H1 (cell line): ENCODE data around the gene L3MBTL3. TPM values are rescaled to one million over a fixed set of nuclear protein-coding genes. Genes with fewer than 3 reads are reported as not detected.
A peak's percentile ranks its signal among the peaks of the same experiment; 100 is the strongest.

Source experiments
- CTCF ChIA-PET: fragments of 300-600 bp; sonication (Branson Sonifier 250); formaldehyde crosslinking; loops from one replicate; lab custom pipeline; 2021; ENCODE audit not compliant: partially characterized antibody; lab: Charles Lee
- POLR2A ChIA-PET: fragments of 300-600 bp; sonication (Branson Sonifier 250); formaldehyde crosslinking; loops from one replicate; lab custom pipeline; 2021; ENCODE audit warnings: inconsistent platforms; ENCODE audit not compliant: partially characterized antibody; lab: Charles Lee
- DNase-seq, 2 experiments: peaks; one replicate each; pipeline versions ENCODE4 v3.0.0 to v3.0.0-alpha.2; 2010 to 2022; ENCODE audit warnings: low spot score in 2 of 2, low read depth in 1 of 2, mixed read lengths in 1 of 2
- FAIRE-seq: peaks from 2 replicates; lab custom pipeline; 2011; peaks lifted over from hg19 to GRCh38; lab: Jason Lieb, UNC
- H2AFZ ChIP-seq: 2 replicates; pipeline ENCODE4 v1.8.1; 2012; ENCODE audit warnings: low read length, inconsistent platforms
- H2AK5ac ChIP-seq: 2 replicates; pipeline ENCODE4 v1.6.1; 2013; ENCODE audit warnings: low read depth, low read length
- H2BK120ac ChIP-seq: replicated peaks from 2 replicates; pipeline ENCODE3; 2013; ENCODE audit warnings: low read depth, low read length, inconsistent platforms
- H2BK12ac ChIP-seq: 2 replicates; pipeline ENCODE4 v1.6.1; 2013; ENCODE audit warnings: low read depth, low read length
- H2BK15ac ChIP-seq: 2 replicates; pipeline ENCODE4 v1.6.1; 2013; ENCODE audit warnings: low read length
- H2BK20ac ChIP-seq: 2 replicates; pipeline ENCODE4 v1.6.1; 2013; ENCODE audit warnings: low read length
- H2BK5ac ChIP-seq: 2 replicates; pipeline ENCODE4 v1.6.1; 2013; ENCODE audit warnings: low read depth, low read length
- H3K14ac ChIP-seq: 2 replicates; pipeline ENCODE4 v1.6.1; 2013; ENCODE audit warnings: inconsistent platforms; ENCODE audit not compliant: insufficient read length
- H3K18ac ChIP-seq: 2 replicates; pipeline ENCODE4 v1.6.1; 2013; ENCODE audit warnings: low read length; ENCODE audit errors: extremely low read depth
- H3K23ac ChIP-seq: 2 replicates; pipeline ENCODE4 v1.6.1; 2013; ENCODE audit warnings: inconsistent platforms; ENCODE audit not compliant: insufficient read length
- H3K23me2 ChIP-seq: 2 replicates; pipeline ENCODE4 v1.6.1; 2013; ENCODE audit warnings: low read depth, low read length
- H3K27ac ChIP-seq: 2 replicates; pipeline ENCODE4 v1.6.1; 2011; ENCODE audit warnings: low read depth, low read length, inconsistent platforms
- H3K27me3 ChIP-seq, 4 experiments: replicated peaks in 1 of 4; 1 replicate in 1 of 4; 2 replicates in 3 of 4; pipeline versions ENCODE4 v1.6.1 to v1.8.1; 2011 to 2013; ENCODE audit warnings: low read length in 3 of 4, mild to moderate bottlenecking in 3 of 4, inconsistent platforms in 2 of 4, mixed read lengths in 2 of 4, moderate library complexity in 1 of 4; ENCODE audit not compliant: control insufficient read depth in 3 of 4, insufficient read depth in 3 of 4; ENCODE audit errors: extremely low read depth in 1 of 4
- H3K36me3 ChIP-seq, 4 experiments: 2 replicates each; pipeline versions ENCODE4 v1.6.1 to v1.8.1; 2011 to 2013; ENCODE audit warnings: mild to moderate bottlenecking in 4 of 4, low read length in 3 of 4, moderate library complexity in 2 of 4, control low read depth in 1 of 4, inconsistent platforms in 1 of 4; ENCODE audit not compliant: insufficient read depth in 4 of 4, control insufficient read depth in 2 of 4
- H3K4ac ChIP-seq: replicated peaks from 2 replicates; pipeline ENCODE3; 2013; ENCODE audit warnings: low read length, low read depth, mixed read lengths, inconsistent platforms; ENCODE audit not compliant: insufficient read length
- H3K4me1 ChIP-seq, 4 experiments: replicated peaks in 1 of 4; 1 replicate in 1 of 4; 2 replicates in 3 of 4; pipeline versions ENCODE4 v1.6.1 to v1.8.1; 2011 to 2013; ENCODE audit warnings: low read length in 3 of 4, inconsistent platforms in 2 of 4, mixed read lengths in 1 of 4; ENCODE audit not compliant: insufficient read depth in 4 of 4, control insufficient read depth in 3 of 4
- H3K4me2 ChIP-seq, 2 experiments: 2 replicates each; pipeline versions ENCODE4 v1.6.1 to v1.8.1; 2011 to 2013; ENCODE audit warnings: low read depth in 2 of 2, low read length in 2 of 2, control low read depth in 1 of 2, inconsistent platforms in 1 of 2, mild to moderate bottlenecking in 1 of 2; ENCODE audit not compliant: insufficient read depth in 1 of 2
- H3K4me3 ChIP-seq, 4 experiments: fragments of 200-600, 300-600 bp in 1 of 4; sonication (generic), shearing (Covaris generic), sonication (Bioruptor Twin) in 1 of 4; 2 replicates each; pipeline versions ENCODE4 v1.5.1 to v1.8.1; 2011 to 2016; ENCODE audit warnings: low read length in 4 of 4, low read depth in 3 of 4, control low read depth in 2 of 4, inconsistent platforms in 2 of 4, mild to moderate bottlenecking in 2 of 4, mixed read lengths in 1 of 4, moderate library complexity in 1 of 4; ENCODE audit not compliant: insufficient read depth in 2 of 4; ENCODE audit errors: extremely low read depth in 1 of 4
- H3K56ac ChIP-seq: replicated peaks from 2 replicates; pipeline ENCODE3; 2013; ENCODE audit warnings: low read depth, mild to moderate bottlenecking, mixed read lengths, low read length, inconsistent platforms; ENCODE audit not compliant: insufficient read length
- H3K79me1 ChIP-seq: 2 replicates; pipeline ENCODE4 v1.6.1; 2013; ENCODE audit warnings: low read depth, low read length, control low read depth
- H3K79me2 ChIP-seq, 2 experiments: 2 replicates each; pipeline versions ENCODE4 v1.6.1 to v1.8.1; 2012 to 2013; ENCODE audit warnings: low read length in 2 of 2, mild to moderate bottlenecking in 2 of 2, inconsistent platforms in 1 of 2; ENCODE audit not compliant: insufficient read depth in 2 of 2, control insufficient read depth in 1 of 2
- H3K9ac ChIP-seq, 4 experiments: replicated peaks in 1 of 4; 1 replicate in 1 of 4; 2 replicates in 3 of 4; pipeline versions ENCODE4 v1.6.1 to v1.8.1; 2011 to 2013; ENCODE audit warnings: low read depth in 3 of 4, low read length in 3 of 4, control low read depth in 2 of 4, mild to moderate bottlenecking in 2 of 4, moderate library complexity in 2 of 4, inconsistent platforms in 1 of 4; ENCODE audit errors: extremely low read depth in 1 of 4
- H3K9me3 ChIP-seq, 2 experiments: 2 replicates each; pipeline versions ENCODE4 v1.6.1 to v1.8.1; 2012 to 2013; ENCODE audit warnings: mild to moderate bottlenecking in 2 of 2, moderate library complexity in 2 of 2, control low read depth in 1 of 2, inconsistent platforms in 1 of 2, low read depth in 1 of 2, low read length in 1 of 2, mixed read lengths in 1 of 2; ENCODE audit not compliant: insufficient read depth in 2 of 2
- H4K20me1 ChIP-seq, 2 experiments: replicated peaks in 1 of 2; 2 replicates each; pipeline versions ENCODE3 to v1.8.1; 2011 to 2013; ENCODE audit warnings: inconsistent platforms in 2 of 2, low read length in 2 of 2, mild to moderate bottlenecking in 1 of 2; ENCODE audit not compliant: insufficient read depth in 2 of 2, control insufficient read depth in 1 of 2
- H4K5ac ChIP-seq: 2 replicates; pipeline ENCODE4 v1.6.1; 2013; ENCODE audit warnings: low read length, low read depth, mixed read lengths, inconsistent platforms; ENCODE audit not compliant: insufficient read length
- H4K8ac ChIP-seq: 2 replicates; pipeline ENCODE4 v1.8.0; 2013; ENCODE audit warnings: mild to moderate bottlenecking, moderate library complexity, low read length, inconsistent platforms; ENCODE audit not compliant: insufficient read depth; ENCODE audit errors: extremely low read depth
- H4K91ac ChIP-seq: replicated peaks from 2 replicates; pipeline ENCODE3; 2013; ENCODE audit warnings: low read length, mixed read lengths, inconsistent platforms; ENCODE audit not compliant: insufficient read length
- ATF3 ChIP-seq: IDR thresholded peaks from 2 replicates; pipeline ENCODE4 v1.6.1; 2011; ENCODE audit warnings: low read depth, mild to moderate bottlenecking, low read length; ENCODE audit not compliant: insufficient read depth
- BRCA1 ChIP-seq: IDR thresholded peaks from 2 replicates; pipeline ENCODE4 v1.6.1; 2012; ENCODE audit warnings: low read depth, low read length, improper control_type of control experiment
- CHD2 ChIP-seq: IDR thresholded peaks from 2 replicates; pipeline ENCODE4 v1.6.1; 2012; ENCODE audit warnings: low read length, improper control_type of control experiment
- JUND ChIP-seq: IDR thresholded peaks from 2 replicates; pipeline ENCODE4 v1.6.1; 2011; ENCODE audit warnings: mild to moderate bottlenecking, improper control_type of control experiment, low read length
- NANOG ChIP-seq: IDR thresholded peaks from 2 replicates; pipeline ENCODE4 v1.6.1; 2011; ENCODE audit warnings: low read length, low read depth, mild to moderate bottlenecking, inconsistent platforms; ENCODE audit not compliant: insufficient read depth, poor library complexity, severe bottlenecking
- NRF1 ChIP-seq: IDR thresholded peaks from 2 replicates; pipeline ENCODE4 v1.6.1; 2011; ENCODE audit warnings: mild to moderate bottlenecking, low read depth, low read length, improper control_type of control experiment
- RXRA ChIP-seq: IDR thresholded peaks from 2 replicates; pipeline ENCODE4 v1.6.1; 2011; ENCODE audit warnings: low read depth, mild to moderate bottlenecking, low read length, moderate library complexity; ENCODE audit not compliant: insufficient read depth
- SAP30 ChIP-seq: fragments of 300-600 bp; sonication (generic); IDR thresholded peaks from 2 replicates; pipeline ENCODE4 v1.7.1; 2012; ENCODE audit warnings: low read length, moderate library complexity, mild to moderate bottlenecking, inconsistent platforms; ENCODE audit not compliant: insufficient read depth, insufficient replicate concordance
- SIX5 ChIP-seq: IDR thresholded peaks from 2 replicates; pipeline ENCODE4 v1.6.1; 2011; ENCODE audit warnings: mild to moderate bottlenecking, low read depth, low read length
- SP1 ChIP-seq: IDR thresholded peaks from 2 replicates; pipeline ENCODE4 v1.6.1; 2011; ENCODE audit warnings: low read depth, low read length
- TAF1 ChIP-seq: IDR thresholded peaks from 2 replicates; pipeline ENCODE4 v1.6.1; 2011; ENCODE audit warnings: mild to moderate bottlenecking, low read depth, low read length
- TAF7 ChIP-seq: optimal IDR thresholded peaks from 2 replicates; pipeline ENCODE3; 2011; ENCODE audit warnings: low read depth, mild to moderate bottlenecking, inconsistent platforms, low read length, moderate library complexity, borderline replicate concordance
- WGBS, 2 experiments: shearing (Covaris generic) in 1 of 2; methylation state at CpG; one replicate each; pipeline versions ENCODE4 v1.1.6 to v1.1.7; 2013 to 2015; ENCODE audit warnings: low lambda C conversion rate in 2 of 2, mixed read lengths in 2 of 2, inconsistent platforms in 1 of 2, low coverage in 1 of 2, missing lambda C conversion rate in 1 of 2; ENCODE audit not compliant: insufficient replicate concordance in 2 of 2, insufficient coverage in 1 of 2, insufficient read length in 1 of 2; ENCODE audit errors: extremely low coverage in 1 of 2, missing lambda C conversion rate in 1 of 2; 5-methylcytosine and 5-hydroxymethylcytosine counted together
- polyA plus RNA-seq, 7 experiments: library from polyadenylated mRNA; depleted of rRNA in 3 of 7; stranded (reverse) in 5 of 7; unstranded in 2 of 7; fragments of >200 nt in 5 of 7; fragments of 200-250 nt in 2 of 7; gene quantifications; 1 replicate in 5 of 7; 2 replicates in 1 of 7; 4 replicates in 1 of 7; pipeline versions ENCODE4 v1.2.1 to v1.2.3, GENCODE V29; 2011 to 2013; ENCODE audit warnings: missing spikeins in 2 of 7, mixed read lengths in 2 of 7
- total RNA-seq: library from RNA; stranded (reverse); fragmentation: NEBNext Ultra II Directional; extraction: Animal tissue kit (Norgen Biotek cat#: 25700); gene quantifications from 2 replicates; pipeline ENCODE4 v1.2.1, GENCODE V29; 2021

L3MBTL3 gene
- total and polyA plus RNA-seq, 2 of the 8 experiments (the other 6 are each of a cell fraction or from before 2014, with no cell fraction given) = 3.9 to 17.2 TPM

GRCh38 chr6:130188207-130188899 is 170.0 kb downstream of the L3MBTL3 start:
- no peaks in the 10 kb centered on the region for H3K23me2 ChIP-seq
- H2BK12ac ChIP-seq = 0 out of 2 replicates have a peak overlapping the region, but pooled peaks have one; percentile 11
- no peaks in the 10 kb centered on the region for H3K4me1 ChIP-seq
- no peak overlapping the region for H2BK20ac ChIP-seq
- FAIRE-seq (no peak), DNase-seq (no peak)
- CTCF ChIA-PET = interaction anchor here (0.5 to 1.1 kb wide), 3 partner anchors 24 to 128 kb away, joined by 3 to 4 read pairs (median 4); partner anchors contain the start of gene SAMD3
- H3K36me3 ChIP-seq = peaks cover 0 to 4% (median 0%) of the 10 kb centered on the region in 4 experiments; a peak in 2 of 8 replicates
- H3K4me3 ChIP-seq = no peak overlapping the region
- peaks cover 8 to 15% of the 10 kb centered on the region in 2 experiments for H3K9me3 ChIP-seq
- no peak overlapping the region for H2BK5ac ChIP-seq
- H2BK15ac ChIP-seq = no peak overlapping the region
- H3K4ac ChIP-seq = no peak overlapping the region
- no peak overlapping the region for H2AK5ac ChIP-seq
- no peak overlapping the region for H4K5ac ChIP-seq
- no peak overlapping the region for H2BK120ac ChIP-seq
- no peak overlapping the region for H2AFZ ChIP-seq
- WGBS, 2 experiments = 94% methylated on average over 6 of the region's 6 CpGs; no CpG with 5 or more reads in 1 of the 2 experiments
- H4K20me1 ChIP-seq = no peaks in the 10 kb centered on the region
- H4K91ac ChIP-seq = peak overlapping the region; percentile 25
- POLR2A ChIA-PET = no interaction called here
- H3K79me2 ChIP-seq = no peaks in the 10 kb centered on the region
- no peaks in the 10 kb centered on the region for H3K79me1 ChIP-seq
- H3K27ac ChIP-seq = no peak overlapping the region
- H3K23ac ChIP-seq = no peak overlapping the region
- H3K56ac ChIP-seq = no peak overlapping the region
- no peaks in the 10 kb centered on the region for H3K27me3 ChIP-seq
- H3K18ac ChIP-seq = no peak overlapping the region; the same call in 1 of the 2 replicates
- H4K8ac ChIP-seq = no peak overlapping the region
- H3K4me2 ChIP-seq = no peak overlapping the region
- H3K14ac ChIP-seq = no peak overlapping the region
- no peak overlapping the region for H3K9ac ChIP-seq
- TF ChIP-seq BRCA1 (no peak), TAF1 (no peak), RXRA (no peak), TAF7 (no peak), SAP30 (no peak), NANOG (no peak), SIX5 (no peak), JUND (no peak), ATF3 (no peak), NRF1 (no peak), CHD2 (no peak), SP1 (no peak)
